NCI-H510A (cell line): Measurements from ENCODE around the gene MMS22L.

Source experiments
- DNase-seq: peaks from one replicate; lab custom pipeline; 2025; lab: John Stamatoyannopoulos, UW

MMS22L gene

DNA sequence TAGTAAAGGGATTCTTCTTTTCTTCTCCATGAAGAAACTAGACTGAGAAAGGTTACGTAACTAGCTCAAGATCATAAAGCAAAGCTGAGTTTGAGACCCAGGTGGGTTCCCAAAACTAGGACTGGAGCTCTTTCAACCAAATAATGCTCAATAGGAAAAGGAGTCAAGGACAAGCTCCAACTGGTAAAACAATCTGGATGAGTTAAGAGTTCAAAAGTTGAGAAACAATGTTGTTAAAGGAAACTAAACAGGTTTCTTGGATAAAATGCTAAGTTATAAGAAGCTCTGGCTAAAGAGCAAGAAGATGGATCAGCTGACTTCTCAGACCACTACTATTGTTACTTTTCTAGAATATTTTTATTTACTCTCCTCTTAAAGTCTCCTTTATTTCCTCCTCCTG is 137.3 kb downstream of the MMS22L start:
- no peak for DNase-seq

DNA sequence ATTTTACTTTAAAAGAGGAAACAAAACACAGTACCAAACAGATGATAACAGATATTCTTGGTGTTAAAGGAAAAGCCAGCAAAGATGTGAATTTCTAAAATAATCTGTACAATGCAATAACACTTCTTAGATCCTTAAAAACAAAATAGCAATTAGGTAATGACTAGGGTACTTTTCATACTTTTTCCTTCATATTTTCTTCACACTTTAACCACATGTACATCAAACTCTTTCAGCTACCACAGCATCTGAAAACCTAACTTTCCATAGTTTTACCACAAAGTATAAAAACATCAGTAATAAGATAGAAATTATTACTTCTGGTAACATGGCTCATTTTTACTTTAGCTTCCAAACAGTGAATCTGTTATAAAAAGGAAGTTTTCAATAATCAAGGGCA is 141.3 kb downstream of the MMS22L start:
- DNase-seq, result no peak

DNA sequence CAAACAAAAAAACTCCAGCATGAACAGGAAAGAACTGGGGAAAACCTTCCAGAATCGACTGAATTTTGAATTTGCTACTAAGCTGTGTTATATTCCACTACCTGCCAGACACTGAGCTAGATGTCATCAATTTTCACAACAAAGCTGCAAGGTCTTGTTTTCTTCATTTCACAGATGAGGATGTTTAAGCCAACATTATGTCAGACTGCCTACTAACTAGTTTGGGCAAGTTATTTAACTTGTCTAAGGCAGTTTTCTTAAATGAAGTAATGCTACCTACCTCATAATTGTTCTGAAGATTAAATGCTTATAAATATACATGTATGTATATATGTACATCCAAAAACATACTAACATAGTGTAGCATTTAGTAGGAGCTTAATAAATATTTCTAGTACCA is 144.4 kb downstream of the MMS22L start:
- DNase-seq, result no peak

DNA sequence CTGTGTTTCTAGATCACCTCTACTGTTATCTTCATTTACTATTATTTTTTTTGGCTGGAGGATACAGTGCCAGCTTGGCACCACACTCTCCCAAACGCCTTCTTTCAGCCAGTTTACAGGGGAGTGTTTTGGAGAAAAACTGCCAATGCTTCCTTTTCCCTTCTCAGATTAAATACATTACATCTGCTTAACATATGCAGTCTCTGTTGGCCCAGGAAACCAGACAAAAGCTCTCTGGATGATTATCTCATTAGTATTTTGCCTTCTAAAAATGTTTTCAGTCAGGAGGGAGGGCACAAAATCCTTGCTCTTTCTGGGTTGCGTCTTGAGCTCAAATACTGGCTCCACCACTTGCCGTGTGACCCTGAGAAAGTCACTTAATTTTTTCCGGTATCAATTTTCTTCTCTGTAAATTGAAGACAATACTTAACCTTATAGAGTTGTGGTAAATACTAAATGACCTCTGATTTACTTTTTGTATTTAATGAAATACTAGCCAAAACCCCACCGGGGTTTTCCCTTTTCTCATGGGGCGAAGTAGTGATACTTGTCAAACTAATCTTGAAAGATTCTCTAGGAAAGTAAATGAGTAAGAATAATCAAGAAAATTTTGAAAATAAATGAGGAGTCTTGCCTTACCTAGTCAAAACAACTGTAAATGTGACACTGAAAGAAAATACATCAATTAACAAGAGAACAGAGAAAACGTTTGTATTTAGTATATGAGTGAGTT is 146.2 kb downstream of the MMS22L start:
- DNase-seq, result no peak

DNA sequence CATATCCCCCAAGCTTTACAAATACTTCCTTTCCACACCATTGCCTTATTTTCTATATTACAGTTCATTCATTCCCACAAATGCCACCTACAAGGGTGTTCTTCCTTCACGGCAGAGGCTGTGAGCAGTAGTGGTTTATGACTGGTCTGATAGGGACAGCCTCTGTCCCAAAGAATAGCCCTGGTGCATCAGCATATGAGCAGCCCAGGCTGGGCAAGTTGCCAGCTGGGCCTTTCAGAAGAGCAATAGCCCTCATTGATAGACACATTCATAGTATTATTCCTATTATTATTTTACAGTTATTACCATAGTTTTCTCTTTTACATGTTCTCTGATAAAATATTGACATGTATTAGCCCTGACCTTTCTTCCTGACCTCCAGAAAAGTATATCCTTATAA is 149.9 kb downstream of the MMS22L start:
- DNase-seq, result peak; percentile 3

DNA sequence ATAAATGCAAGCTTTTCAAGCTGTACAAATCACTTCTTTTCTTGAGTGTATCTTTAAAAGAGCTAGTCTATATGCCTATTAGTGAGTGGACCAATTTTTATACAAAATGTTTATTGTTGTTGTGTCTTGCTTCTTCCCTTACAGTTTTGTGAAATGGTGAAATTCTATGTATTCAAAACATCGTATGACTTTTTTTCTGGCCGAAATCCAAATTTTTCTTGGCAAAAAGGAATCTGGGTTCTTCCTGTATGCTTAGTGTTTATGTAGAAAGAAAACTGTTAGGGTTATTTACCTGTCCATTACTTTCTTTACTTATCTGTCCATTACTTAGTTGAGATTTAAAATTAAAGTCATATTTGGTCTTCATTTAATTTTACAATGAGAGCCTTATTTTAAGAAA is 153.9 kb downstream of the MMS22L start:
- DNase-seq, result no peak

DNA sequence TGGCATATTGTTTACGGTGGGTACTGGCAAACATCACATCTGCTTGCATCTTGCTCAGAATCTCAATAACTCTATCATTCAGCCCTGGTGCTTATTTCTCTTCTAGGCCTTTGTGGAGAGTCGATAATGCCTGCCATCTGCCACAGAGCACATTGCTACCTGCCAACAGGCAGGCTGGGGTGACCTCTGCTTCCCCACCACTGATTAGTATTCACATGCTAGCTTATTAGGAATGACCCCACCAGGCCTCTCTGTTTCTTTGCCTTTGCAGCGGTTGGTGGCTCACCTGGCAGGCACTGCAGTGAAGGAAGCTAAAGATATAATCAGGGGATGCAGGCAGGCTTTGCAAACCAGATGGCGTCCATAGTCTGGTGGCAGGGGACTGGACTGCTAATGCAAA is 154.5 kb downstream of the MMS22L start:
- no peak for DNase-seq

- no peak for DNase-seq
Observed at GRCh38 chr6:97123652-97124051, 159.4 kb downstream of the MMS22L start.

DNA sequence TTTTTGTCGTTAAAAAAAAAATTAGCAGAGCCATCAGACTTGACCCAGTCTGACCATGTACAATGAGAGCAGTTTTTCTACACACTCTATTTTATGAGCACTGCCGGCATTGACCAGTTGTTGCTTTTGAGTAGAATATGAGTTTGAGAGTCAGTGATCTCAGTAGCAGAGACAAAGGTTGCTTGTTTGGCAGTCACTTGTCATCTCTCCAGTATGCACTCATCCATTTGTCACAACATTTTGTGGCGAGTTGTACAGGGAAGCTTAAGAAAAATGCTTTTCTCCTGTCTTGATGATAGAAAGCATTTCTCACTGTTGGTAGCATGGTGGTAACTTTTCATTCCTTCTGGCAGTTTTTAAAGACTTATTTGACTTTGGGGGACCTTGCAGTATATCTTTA is 159.9 kb downstream of the MMS22L start:
- no peak for DNase-seq

DNA sequence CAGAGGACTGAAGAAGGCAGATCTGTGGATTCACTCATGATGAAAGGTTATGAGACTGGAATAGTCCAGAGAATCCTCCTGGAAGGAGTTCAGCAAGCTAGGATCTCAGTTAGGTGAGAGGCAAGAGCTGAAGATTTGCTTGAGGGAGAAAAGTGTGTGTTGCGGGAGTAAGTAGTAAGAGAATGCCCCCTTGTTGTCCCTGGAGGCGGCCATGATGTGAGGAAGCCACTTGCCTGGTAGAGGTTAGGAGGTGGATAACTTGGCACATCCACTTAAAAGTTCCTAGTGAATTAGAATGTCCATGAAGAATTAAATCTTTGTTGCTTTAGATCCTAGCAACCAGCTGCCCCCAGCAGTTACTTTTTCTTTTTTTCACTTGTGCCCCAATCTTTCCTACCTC is 162.5 kb downstream of the MMS22L start:
- no peak for DNase-seq

DNA sequence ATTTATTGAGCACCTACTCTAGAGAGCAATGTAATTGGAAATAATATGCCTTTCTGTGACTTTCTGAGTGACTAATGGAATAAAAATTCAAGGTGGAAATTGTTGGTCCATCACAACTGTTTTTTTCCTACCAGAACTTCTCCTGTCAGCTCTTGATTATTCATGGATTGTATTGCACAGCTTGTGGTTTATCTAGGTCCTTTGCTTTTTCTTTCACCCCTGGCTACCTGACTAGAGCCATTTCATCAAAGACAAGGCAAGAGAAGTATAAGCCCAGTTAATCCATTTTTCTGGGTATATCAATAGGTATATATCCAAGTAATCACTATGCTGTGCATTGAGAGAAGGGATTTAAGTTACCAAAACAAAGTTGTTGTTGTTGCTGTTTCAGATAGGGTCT is 168.4 kb downstream of the MMS22L start:
- DNase-seq, result no peak

GRCh38 chr6:97113170-97113569 is 169.8 kb downstream of the MMS22L start:
- DNase-seq, result no peak

- no peak for DNase-seq
Observed at GRCh38 chr6:97111243-97111642, 171.8 kb downstream of the MMS22L start.

- DNase-seq, result no peak
Observed at GRCh38 chr6:97110626-97111025, 172.4 kb downstream of the MMS22L start.

GRCh38 chr6:97110149-97110548 is 172.9 kb downstream of the MMS22L start:
- no peak for DNase-seq

DNA sequence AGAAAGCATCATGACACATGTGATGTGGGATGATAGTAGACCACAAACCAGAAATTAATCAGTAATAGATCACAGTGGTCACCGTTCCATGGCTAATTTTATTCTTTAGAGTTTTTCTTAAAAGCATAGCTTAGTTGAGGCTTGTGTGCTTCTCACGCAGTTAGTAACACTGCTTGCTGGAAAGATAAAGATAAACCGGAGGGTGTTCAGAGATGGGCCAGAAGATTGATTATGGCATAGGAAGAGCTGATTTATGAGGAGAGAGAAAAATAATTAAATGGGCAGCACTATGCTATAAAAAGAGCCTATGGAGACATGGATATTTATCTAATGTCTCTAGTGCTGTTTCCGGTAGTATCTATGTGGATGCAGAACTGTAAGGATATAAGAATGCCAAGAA is 173.6 kb downstream of the MMS22L start:
- no peak for DNase-seq

DNA sequence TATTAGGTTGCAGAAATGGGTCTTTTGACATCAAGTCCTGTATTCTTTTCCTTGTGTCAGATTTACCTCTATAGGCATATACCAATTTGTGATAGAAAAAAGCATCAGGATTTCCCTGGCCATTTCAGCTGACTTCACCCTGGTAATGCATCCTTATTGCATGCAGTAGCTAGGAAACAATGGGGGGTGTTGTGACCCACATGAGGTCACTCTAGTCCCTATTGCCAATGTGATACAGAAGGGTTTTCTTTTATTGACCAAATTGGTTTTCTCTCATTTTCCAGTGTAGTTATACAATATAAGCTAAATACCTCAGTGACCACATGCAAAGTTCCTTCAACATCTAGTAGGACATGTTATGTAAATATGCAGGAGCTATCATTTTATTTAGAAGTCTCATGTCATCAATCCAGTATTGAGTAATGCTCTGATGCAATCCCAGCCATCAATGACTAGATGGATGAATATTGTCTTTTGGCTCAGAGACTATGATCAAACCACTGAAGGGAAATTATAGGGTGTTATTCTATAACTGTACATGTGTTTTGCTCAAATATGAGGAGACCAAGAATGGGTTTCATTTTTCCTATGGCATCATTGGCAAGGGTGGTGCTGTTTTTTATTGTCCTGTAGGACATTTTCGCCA is 180.7 kb downstream of the MMS22L start:
- DNase-seq, result no peak

DNA sequence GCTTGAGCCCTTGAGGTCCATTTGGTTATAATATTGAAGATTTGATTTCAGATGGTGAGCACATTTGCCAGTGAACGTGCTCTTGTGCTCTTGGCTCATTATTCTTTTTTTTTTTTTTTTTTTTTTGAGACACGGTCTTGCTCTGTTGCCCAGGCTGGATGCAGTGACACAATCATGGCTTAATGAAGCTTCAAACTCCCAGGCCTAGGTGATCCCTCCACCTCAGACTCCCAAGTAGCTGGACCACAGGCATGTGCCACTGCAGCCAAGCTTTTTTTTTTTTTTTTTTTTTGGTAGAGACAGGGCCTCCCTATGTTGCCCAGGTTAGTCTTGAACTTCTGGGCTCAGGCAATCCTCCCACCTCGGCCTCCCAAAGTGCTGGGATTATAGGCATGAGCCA is 182.3 kb downstream of the MMS22L start:
- DNase-seq, result no peak

DNA sequence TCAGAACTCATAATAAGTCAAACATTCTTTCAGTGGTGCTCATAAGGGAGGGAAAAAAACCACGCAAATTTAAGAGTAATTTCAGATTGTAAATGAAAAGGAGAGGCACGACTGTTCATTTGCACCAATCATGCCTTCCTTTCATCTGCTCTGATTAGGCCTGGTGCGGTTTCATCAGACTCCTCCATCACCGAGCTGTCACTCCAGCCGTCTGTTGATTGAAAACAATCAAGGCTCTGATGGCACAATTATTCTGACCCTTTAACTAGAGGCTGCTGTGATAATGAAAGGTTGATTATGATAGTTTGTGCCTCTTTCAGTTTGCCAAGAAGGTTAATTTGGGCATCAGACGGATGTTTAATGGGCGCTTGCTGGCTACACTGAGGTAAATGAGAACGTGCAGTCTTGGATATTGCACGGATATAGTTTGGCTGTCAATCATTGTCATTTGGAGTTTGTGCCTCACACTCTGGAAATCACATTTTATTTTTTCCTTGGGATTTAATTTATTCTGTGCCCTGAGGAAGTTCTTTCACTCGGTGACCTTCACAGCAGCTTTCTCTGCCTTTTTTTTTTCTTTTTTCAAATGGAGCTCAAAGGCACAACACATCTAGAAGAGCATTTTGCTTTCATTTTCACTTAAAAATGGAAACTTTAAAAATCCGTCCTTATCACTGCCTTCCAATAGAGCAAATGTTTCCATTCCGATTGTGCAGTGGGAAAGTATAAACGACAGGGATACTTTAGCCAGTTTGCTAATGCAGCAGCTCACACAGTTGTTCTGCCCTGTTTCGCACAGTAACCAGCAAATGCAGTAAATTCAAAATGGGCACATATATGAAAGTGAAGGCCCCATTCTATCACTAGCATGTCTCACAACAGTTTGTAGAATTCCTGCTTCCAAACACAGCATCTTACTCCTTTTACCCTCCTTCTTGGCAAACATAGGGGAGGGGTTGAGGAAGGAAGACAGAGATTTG is 185.7 kb downstream of the MMS22L start:
- DNase-seq, result no peak

GRCh38 chr6:97095311-97095850 is 187.6 kb downstream of the MMS22L start:
- DNase-seq, result no peak

GRCh38 chr6:97094376-97094775 is 188.6 kb downstream of the MMS22L start:
- DNase-seq, result no peak

DNA sequence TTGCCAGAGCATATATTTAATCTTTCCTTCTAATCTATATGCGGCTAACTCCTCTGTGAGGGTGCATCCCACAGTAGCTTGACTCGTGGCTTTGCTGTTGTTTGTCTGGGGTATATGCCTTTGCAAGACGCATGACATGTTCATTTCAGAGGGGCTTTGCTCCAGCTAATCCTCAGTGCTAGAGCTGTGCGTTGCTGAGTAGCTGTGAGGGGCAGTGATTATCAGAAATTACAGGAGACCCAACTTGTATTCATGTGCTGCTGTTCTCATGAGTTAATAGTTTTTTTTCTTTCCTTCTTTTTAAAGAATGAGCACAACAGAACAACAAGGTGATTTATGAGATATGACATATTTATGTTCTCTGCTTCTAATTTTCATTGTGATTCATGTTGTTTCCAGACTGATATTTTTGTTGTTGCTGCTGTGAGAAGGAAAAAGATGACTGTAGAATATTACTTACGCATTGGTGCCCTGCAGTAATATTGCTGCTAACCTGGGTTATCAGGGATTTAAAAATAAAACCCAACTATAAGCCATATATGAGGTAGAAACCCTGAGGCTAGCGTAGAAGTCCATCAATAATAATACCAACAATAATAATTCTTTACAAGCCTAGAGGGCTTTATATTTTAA is 190.2 kb downstream of the MMS22L start:
- no peak for DNase-seq
